HG02973 (cell line): ENCODE measurements around the gene HOXA3.

Experiments used
- ATAC-seq: cut with Tn5 transposase; IDR thresholded peaks from one replicate; pipeline ENCODE4 v1.9.1; 2021; ENCODE audit warnings: moderate library complexity; ENCODE audit not compliant: unreplicated experiment

HOXA3 gene

GRCh38 chr7:27116962-27117886, 35.2 kb downstream of the HOXA3 start:
- ATAC-seq, result no peak

- ATAC-seq, result no peak
Measured at GRCh38 chr7:27116031-27116961, 36.1 kb downstream of the HOXA3 start.

- ATAC-seq, result no peak
Measured at GRCh38 chr7:27115221-27116026, 37.0 kb downstream of the HOXA3 start.

GRCh38 chr7:27114881-27115220, 37.5 kb downstream of the HOXA3 start:
- no peak for ATAC-seq

GRCh38 chr7:27113991-27114769, 38.2 kb downstream of the HOXA3 start:
- no peak for ATAC-seq

GRCh38 chr7:27112955-27113949, 39.1 kb downstream of the HOXA3 start:
- no peak for ATAC-seq

- ATAC-seq, result no peak
Measured at GRCh38 chr7:27112361-27112760, 40.0 kb downstream of the HOXA3 start.

- no peak for ATAC-seq
Measured at GRCh38 chr7:27111751-27112277, 40.6 kb downstream of the HOXA3 start.

- ATAC-seq, result no peak
Measured at GRCh38 chr7:27111042-27111750, 41.2 kb downstream of the HOXA3 start.

- ATAC-seq, result no peak
Measured at GRCh38 chr7:27110186-27111031, 42.0 kb downstream of the HOXA3 start.

GRCh38 chr7:27109466-27110185, 42.8 kb downstream of the HOXA3 start:
- ATAC-seq, result no peak

GRCh38 chr7:27108390-27109127, 43.8 kb downstream of the HOXA3 start:
- no peak for ATAC-seq

- ATAC-seq, result no peak
Measured at GRCh38 chr7:27107391-27108381, 44.7 kb downstream of the HOXA3 start.

GRCh38 chr7:27106901-27107240, 45.5 kb downstream of the HOXA3 start:
- ATAC-seq, result no peak
